Left lung (tissue), 10 donors: Measurements from ENCODE around the gene PSMA7. TPM values are rescaled to one million over a fixed set of nuclear protein-coding genes. Genes with fewer than 3 reads are reported as not detected.

Source experiments
- ATAC-seq: fragments of 200-7000 bp; cut with Tn5 transposase; one replicate; pipeline ENCODE4 v1.9.1; 2020; ENCODE audit warnings: moderate library complexity
- DNase-seq, 4 donors: peaks; one replicate each; pipeline ENCODE4 v3.0.0-alpha.2; 2013 to 2020
- H3K27ac ChIP-seq, 2 donors: fragments of 200-600 bp; sonication (generic) in 1 of 2; one replicate each; pipeline versions ENCODE4 v1.5.0 to v1.8.0; 2020 to 2021
- H3K27me3 ChIP-seq, 2 donors: fragments of 200-600 bp; sonication (generic) in 1 of 2; one replicate each; pipeline versions ENCODE4 v1.5.0 to v1.8.0; 2020 to 2021
- H3K36me3 ChIP-seq, 2 donors: fragments of 200-600 bp; sonication (generic) in 1 of 2; one replicate each; pipeline versions ENCODE4 v1.5.0 to v1.8.0; 2020 to 2021
- H3K4me1 ChIP-seq, 2 donors: fragments of 200-600 bp; one replicate each; pipeline ENCODE4 v1.8.0; 2021
- H3K4me3 ChIP-seq, 2 donors: fragments of 200-600 bp; sonication (generic) in 1 of 2; one replicate each; pipeline versions ENCODE4 v1.5.0 to v1.8.0; 2020 to 2021; ENCODE audit warnings: mild to moderate bottlenecking in 1 of 2
- H3K9me3 ChIP-seq, 2 donors: fragments of 200-600 bp; sonication (generic) in 1 of 2; one replicate each; pipeline versions ENCODE4 v1.5.0 to v1.8.0; 2020 to 2021
- CTCF ChIP-seq, 2 donors: fragments of 200-600 bp; sonication (generic) in 1 of 2; IDR thresholded peaks; one replicate each; pipeline versions ENCODE4 v1.5.0 to v1.8.0; 2021; ENCODE audit warnings: antibody characterized with exemption in 2 of 2
- intact Hi-C, 2 donors: fragments of 100-400 bp; cut with DNase I; formaldehyde crosslinking; loops; one replicate each; pipeline versions ENCODE4 v1.11.2 to v1.14.2; 2022
- polyA plus RNA-seq, 6 donors: library from polyadenylated mRNA; unstranded; fragments of 120-200 nt; gene quantifications; one replicate each; pipeline ENCODE4 v1.2.1, GENCODE V29; 2013; ENCODE audit not compliant: insufficient read length in 6 of 6
- total RNA-seq, 2 donors: library from RNA; stranded (reverse); fragmentation: NEBNext Ultra II Directional; extraction: Animal tissue kit (Norgen Biotek cat#: 25700); gene quantifications; one replicate each; pipeline ENCODE4 v1.2.1, GENCODE V29; 2021
- donor health status: DM: no; HTN: yes; CAD: no.
- donor health status: DM: no; HTN: no; CAD: no.

PSMA7 gene
- total and polyA plus RNA-seq, 8 donors, result 150 to 296 (median 173) TPM

- intact Hi-C loops, result no loop called here
- no peak for TF ChIP-seq CTCF (IDR thresholded peaks at IDR 0.05)
- H3K4me1 ChIP-seq, result no peaks in the 10 kb centered on the region
- H3K36me3 ChIP-seq, result no peaks in the 10 kb centered on the region
- H3K27me3 ChIP-seq, result peaks cover 0 to 29% of the 10 kb centered on the region in 2 donors
- no peak for DNase-seq
- no peak for ATAC-seq
- H3K9me3 ChIP-seq, result peaks cover 0 to 69% of the 10 kb centered on the region in 2 donors
- no peak overlapping the region for H3K4me3 ChIP-seq
- H3K27ac ChIP-seq, result no peak overlapping the region
Measured at GRCh38 chr20:62104234-62104789, 38.9 kb downstream of the PSMA7 start.

GRCh38 chr20:62103508-62104233 is 39.5 kb downstream of the PSMA7 start:
- Histone ChIP-seq H3K36me3 (no peaks in the 10 kb centered on the region), H3K4me1 (no peaks in the 10 kb centered on the region), H3K9me3 (peaks cover 0 to 63% of the 10 kb centered on the region in 2 donors), H3K4me3 (no peak overlapping the region), H3K27ac (no peak overlapping the region), H3K27me3 (peaks cover 0 to 29% of the 10 kb centered on the region in 2 donors)
- ATAC-seq, result no peak
- DNase-seq, result peak in 1 of 4 donors; percentile 74
- no peak for TF ChIP-seq CTCF (IDR thresholded peaks at IDR 0.05)
- intact Hi-C loops, result no loop called here

GRCh38 chr20:62101078-62101477 is 42.1 kb downstream of the PSMA7 start:
- Histone ChIP-seq H3K27me3 (peaks cover 0 to 35% of the 10 kb centered on the region in 2 donors), H3K9me3 (peaks cover 0 to 37% of the 10 kb centered on the region in 2 donors), H3K4me3 (no peak overlapping the region), H3K36me3 (no peaks in the 10 kb centered on the region), H3K4me1 (no peaks in the 10 kb centered on the region), H3K27ac (no peak overlapping the region)
- DNase-seq, result no peak
- intact Hi-C loops, result no loop called here
- no peak for TF ChIP-seq CTCF (IDR thresholded peaks at IDR 0.05)
- no peak for ATAC-seq

- no peak overlapping the region for H3K4me3 ChIP-seq
- DNase-seq, result no peak
- intact Hi-C loops, result no loop called here
- no peak for ATAC-seq
- peaks cover 0 to 24% of the 10 kb centered on the region in 2 donors for H3K9me3 ChIP-seq
- peaks cover 0 to 19% of the 10 kb centered on the region in 2 donors for H3K27me3 ChIP-seq
- H3K27ac ChIP-seq, result no peak overlapping the region
- H3K36me3 ChIP-seq, result no peaks in the 10 kb centered on the region
- no peak for TF ChIP-seq CTCF (IDR thresholded peaks at IDR 0.05)
- no peaks in the 10 kb centered on the region for H3K4me1 ChIP-seq
Measured at GRCh38 chr20:62097881-62098407, 45.2 kb downstream of the PSMA7 start.
